GM18526 (cell line): ENCODE results near the gene ZGRF1.

Experiments
- POLR2A ChIP-seq: IDR thresholded peaks from 3 replicates; pipeline ENCODE4 v1.6.1; 2011; ENCODE audit not compliant: insufficient read length; ENCODE audit errors: extremely low read depth

The ZGRF1 gene

GRCh38 chr4:112511803-112512118 is 124.9 kb downstream of the ZGRF1 start:
- TF ChIP-seq POLR2A, result no peak

GRCh38 chr4:112511093-112511802 is 125.5 kb downstream of the ZGRF1 start:
- TF ChIP-seq POLR2A, result no peak

- no peak for TF ChIP-seq POLR2A
Measured at GRCh38 chr4:112510291-112511092, 126.2 kb downstream of the ZGRF1 start.

GRCh38 chr4:112509243-112510141 is 127.2 kb downstream of the ZGRF1 start:
- TF ChIP-seq POLR2A, result no peak

- TF ChIP-seq POLR2A, result no peak
Measured at GRCh38 chr4:112508356-112508755, 128.4 kb downstream of the ZGRF1 start.

- TF ChIP-seq POLR2A, result no peak
Measured at GRCh38 chr4:112504807-112505206, 131.9 kb downstream of the ZGRF1 start.

GRCh38 chr4:112502871-112503270 is 133.8 kb downstream of the ZGRF1 start:
- no peak for TF ChIP-seq POLR2A

GRCh38 chr4:112492321-112492720 is 144.4 kb downstream of the ZGRF1 start:
- TF ChIP-seq POLR2A, result no peak
